HEK293 (cell line): Measurements from ENCODE around the gene LOX.

ENCODE experiments used
- CTCF ChIA-PET: fragments of 350-600 bp; formaldehyde crosslinking; extraction: SDS; loops from one replicate; lab custom pipeline; 2021; ENCODE audit warnings: antibody characterized with exemption; lab: Yijun Ruan, JAX
- POLR2A ChIA-PET: fragments of 300-600 bp; formaldehyde crosslinking; extraction: SDS; loops from one replicate; lab custom pipeline; 2020; ENCODE audit warnings: antibody characterized with exemption, inconsistent platforms; lab: Yijun Ruan, JAX
- H3K27ac ChIP-seq: fragments of 200-500 bp; sonication (Bioruptor generic); 2 replicates; pipeline ENCODE4 v1.5.1; 2014; ENCODE audit warnings: low read depth, low read length, control low read depth, inconsistent platforms; ENCODE audit errors: extremely low read depth
- H3K36me3 ChIP-seq, 2 experiments: fragments of 200-500 bp in 1 of 2; sonication (Bioruptor generic) in 1 of 2; 1 replicate in 1 of 2; 2 replicates in 1 of 2; pipeline ENCODE4 v1.5.1; 2014 to 2017; ENCODE audit warnings: inconsistent platforms in 2 of 2, low read length in 2 of 2; ENCODE audit not compliant: control insufficient read depth in 2 of 2, insufficient read depth in 1 of 2
- H3K4me1 ChIP-seq: fragments of 200-500 bp; sonication (Bioruptor generic); 2 replicates; pipeline ENCODE4 v1.5.1; 2014; ENCODE audit warnings: mild to moderate bottlenecking, low read length, inconsistent platforms; ENCODE audit not compliant: control insufficient read depth, insufficient read depth
- H3K4me3 ChIP-seq: 2 replicates; pipeline ENCODE4 v1.5.1; 2011; ENCODE audit warnings: low read depth, mild to moderate bottlenecking, control low read depth, low read length, moderate library complexity
- H3K9me3 ChIP-seq: fragments of 200-500 bp; sonication (Bioruptor generic); 2 replicates; pipeline ENCODE4 v1.5.1; 2014; ENCODE audit warnings: low read depth, low read length, inconsistent platforms; ENCODE audit not compliant: control insufficient read depth, insufficient read depth
- BCL11A ChIP-seq: fragments of 450-650 bp; formaldehyde crosslinking; IDR thresholded peaks from 2 replicates; pipeline ENCODE4 v1.5.1; 2016; ENCODE audit warnings: low read depth, missing biosample characterization, missing genetic modification characterization
- GLIS2 ChIP-seq: fragments of 450-650 bp; formaldehyde crosslinking; IDR thresholded peaks from 2 replicates; pipeline ENCODE4 v1.5.1; 2016; ENCODE audit warnings: missing biosample characterization, missing genetic modification characterization
- KLF16 ChIP-seq: fragments of 450-650 bp; formaldehyde crosslinking; IDR thresholded peaks from 2 replicates; pipeline ENCODE4 v1.5.1; 2017; ENCODE audit warnings: missing biosample characterization, missing genetic modification characterization
- PRDM1 ChIP-seq: fragments of 450-650 bp; formaldehyde crosslinking; IDR thresholded peaks from 2 replicates; pipeline ENCODE4; 2016; ENCODE audit warnings: missing biosample characterization, missing genetic modification characterization
- RBAK ChIP-seq: fragments of 450-650 bp; formaldehyde crosslinking; IDR thresholded peaks from 2 replicates; pipeline ENCODE4 v1.5.1; 2016; ENCODE audit warnings: missing biosample characterization, missing genetic modification characterization
- SETDB1 ChIP-seq: IDR thresholded peaks from one replicate; pipeline ENCODE4 v1.6.1; 2017; ENCODE audit warnings: mild to moderate bottlenecking, low read length, moderate library complexity, mixed read lengths; ENCODE audit not compliant: insufficient read length
- ZBTB17 ChIP-seq: fragments of 450-650 bp; formaldehyde crosslinking; IDR thresholded peaks from 2 replicates; pipeline ENCODE4 v1.5.1; 2016; ENCODE audit warnings: missing biosample characterization, missing genetic modification characterization
- ZNF10 ChIP-seq: fragments of 450-650 bp; formaldehyde crosslinking; IDR thresholded peaks from 2 replicates; pipeline ENCODE4 v1.5.1; 2017; ENCODE audit warnings: missing biosample characterization, missing genetic modification characterization
- ZNF133 ChIP-seq: fragments of 450-650 bp; formaldehyde crosslinking; IDR thresholded peaks from 2 replicates; pipeline ENCODE4 v1.5.1; 2016; ENCODE audit warnings: missing biosample characterization, missing genetic modification characterization
- ZNF302 ChIP-seq: fragments of 450-650 bp; formaldehyde crosslinking; IDR thresholded peaks from 2 replicates; pipeline ENCODE4 v1.5.1; 2016; ENCODE audit warnings: missing biosample characterization, missing genetic modification characterization, low read depth
- ZNF37A ChIP-seq: fragments of 450-650 bp; IDR thresholded peaks from 2 replicates; pipeline ENCODE4 v1.5.1; 2018; ENCODE audit warnings: missing biosample characterization, missing genetic modification characterization
- ZNF394 ChIP-seq: fragments of 450-650 bp; formaldehyde crosslinking; IDR thresholded peaks from 2 replicates; pipeline ENCODE4 v1.5.1; 2016; ENCODE audit warnings: missing biosample characterization, missing genetic modification characterization, mild to moderate bottlenecking, moderate library complexity, borderline replicate concordance
- ZNF549 ChIP-seq: fragments of 450-650 bp; IDR thresholded peaks from 2 replicates; pipeline ENCODE4 v1.5.1; 2018; ENCODE audit warnings: missing biosample characterization, missing genetic modification characterization, mild to moderate bottlenecking, inconsistent platforms, moderate library complexity
- ZNF629 ChIP-seq: fragments of 450-650 bp; formaldehyde crosslinking; IDR thresholded peaks from 2 replicates; pipeline ENCODE4 v1.5.1; 2017; ENCODE audit warnings: missing biosample characterization, missing genetic modification characterization
- ZNF670 ChIP-seq: fragments of 450-650 bp; formaldehyde crosslinking; IDR thresholded peaks from 2 replicates; pipeline ENCODE4 v1.5.1; 2016; ENCODE audit warnings: missing biosample characterization, missing genetic modification characterization, low read depth
- ZNF707 ChIP-seq: fragments of 450-650 bp; formaldehyde crosslinking; IDR thresholded peaks from 2 replicates; pipeline ENCODE4 v1.5.1; 2016; ENCODE audit warnings: missing biosample characterization, missing genetic modification characterization
- ZNF785 ChIP-seq: fragments of 450-650 bp; formaldehyde crosslinking; IDR thresholded peaks from 2 replicates; pipeline ENCODE4 v1.5.1; 2016; ENCODE audit warnings: missing biosample characterization, missing genetic modification characterization
- ZNF791 ChIP-seq: fragments of 450-650 bp; formaldehyde crosslinking; IDR thresholded peaks from 2 replicates; pipeline ENCODE4 v1.5.1; 2016; ENCODE audit warnings: missing biosample characterization, missing genetic modification characterization
- TF ChIP-seq, protein P1 (sequence below): IDR thresholded peaks from 2 replicates; pipeline ENCODE4 v1.6.1; 2011; ENCODE audit warnings: mild to moderate bottlenecking, low read depth, low read length, borderline replicate concordance
- TF ChIP-seq, protein P2 (sequence below): fragments of 450-650 bp; formaldehyde crosslinking; IDR thresholded peaks from 2 replicates; pipeline ENCODE4 v1.5.1; 2017; ENCODE audit warnings: missing biosample characterization, missing genetic modification characterization
- TF ChIP-seq, protein P3 (sequence below): fragments of 450-650 bp; formaldehyde crosslinking; IDR thresholded peaks from 2 replicates; pipeline ENCODE4 v1.5.1; 2016; ENCODE audit warnings: missing biosample characterization, missing genetic modification characterization
- TF ChIP-seq, protein P4 (sequence below): fragments of 450-650 bp; formaldehyde crosslinking; IDR thresholded peaks from 2 replicates; pipeline ENCODE4 v1.5.1; 2017; ENCODE audit warnings: missing biosample characterization, mild to moderate bottlenecking, missing genetic modification characterization, moderate library complexity

The LOX gene

GRCh38 chr5:122022966-122023365 is 55.1 kb downstream of the LOX start (continued):
- no peak for TF ChIP-seq ZNF670 (tag by site-specific recombination)
- TF ChIP-seq ZNF629 (tag by site-specific recombination), result no peak
- no peak for TF ChIP-seq ZNF707 (tag by site-specific recombination)
- TF ChIP-seq ZNF133 (tag by site-specific recombination), result no peak

DNA sequence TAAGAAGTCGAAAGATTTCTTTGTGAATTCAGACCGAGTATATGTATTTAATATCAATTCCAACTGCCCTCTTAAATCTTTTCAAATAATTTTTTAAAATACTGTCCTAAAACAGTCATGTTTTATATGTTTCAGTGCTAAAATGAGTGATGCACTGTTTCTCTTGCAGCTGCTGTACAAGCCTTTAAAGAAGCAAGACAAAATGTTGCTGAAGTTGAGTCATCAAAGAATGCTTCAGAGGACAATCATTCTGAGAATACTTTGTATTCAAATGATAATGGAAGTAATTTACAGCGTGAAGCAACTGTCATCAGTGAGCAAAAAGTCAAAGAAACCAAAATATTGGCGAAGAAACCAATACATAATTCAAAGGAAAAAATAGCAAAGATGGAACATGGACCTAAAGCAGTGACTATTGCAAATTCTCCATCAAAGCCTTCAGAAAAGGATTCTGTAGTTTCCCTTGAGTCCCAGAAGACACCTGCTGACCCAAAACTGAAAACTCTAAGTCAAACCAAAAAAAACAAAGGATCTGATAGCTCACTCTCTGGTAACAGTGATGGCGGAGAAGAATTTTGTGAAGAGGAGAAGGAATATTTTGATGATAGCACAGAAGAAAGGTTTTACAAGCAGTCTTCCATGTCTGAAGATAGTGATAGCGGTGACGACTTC is 58.0 kb downstream of the LOX start:
- Histone ChIP-seq H3K27ac (no peak overlapping the region), H3K9me3 (no peaks in the 10 kb centered on the region), H3K4me3 (no peak overlapping the region), H3K4me1 (no peaks in the 10 kb centered on the region), H3K36me3 (peaks cover 0 to 24% of the 10 kb centered on the region in 2 experiments; a peak in 1 of 3 replicates)
- POLR2A ChIA-PET, result no interaction called here
- CTCF ChIA-PET, result no interaction called here
- TF ChIP-seq ZNF302 (no peak), ZNF37A (tag by site-specific recombination) (no peak), PRDM1 (tag by site-specific recombination) (no peak), RBAK (tag by site-specific recombination) (no peak), SETDB1 (no peak), ZNF394 (tag by site-specific recombination) (no peak), ZNF791 (tag by site-specific recombination) (no peak), GLIS2 (tag by site-specific recombination) (no peak), ZBTB17 (tag by site-specific recombination) (no peak), BCL11A (tag by site-specific recombination) (no peak), KLF16 (tag by site-specific recombination) (no peak), ZNF549 (tag by site-specific recombination) (no peak), ZNF785 (tag by site-specific recombination) (no peak), ZNF10 (tag by site-specific recombination) (no peak)
- TF ChIP-seq, protein P1, sequence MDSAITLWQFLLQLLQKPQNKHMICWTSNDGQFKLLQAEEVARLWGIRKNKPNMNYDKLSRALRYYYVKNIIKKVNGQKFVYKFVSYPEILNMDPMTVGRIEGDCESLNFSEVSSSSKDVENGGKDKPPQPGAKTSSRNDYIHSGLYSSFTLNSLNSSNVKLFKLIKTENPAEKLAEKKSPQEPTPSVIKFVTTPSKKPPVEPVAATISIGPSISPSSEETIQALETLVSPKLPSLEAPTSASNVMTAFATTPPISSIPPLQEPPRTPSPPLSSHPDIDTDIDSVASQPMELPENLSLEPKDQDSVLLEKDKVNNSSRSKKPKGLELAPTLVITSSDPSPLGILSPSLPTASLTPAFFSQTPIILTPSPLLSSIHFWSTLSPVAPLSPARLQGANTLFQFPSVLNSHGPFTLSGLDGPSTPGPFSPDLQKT, result no peak
- TF ChIP-seq, protein P2, sequence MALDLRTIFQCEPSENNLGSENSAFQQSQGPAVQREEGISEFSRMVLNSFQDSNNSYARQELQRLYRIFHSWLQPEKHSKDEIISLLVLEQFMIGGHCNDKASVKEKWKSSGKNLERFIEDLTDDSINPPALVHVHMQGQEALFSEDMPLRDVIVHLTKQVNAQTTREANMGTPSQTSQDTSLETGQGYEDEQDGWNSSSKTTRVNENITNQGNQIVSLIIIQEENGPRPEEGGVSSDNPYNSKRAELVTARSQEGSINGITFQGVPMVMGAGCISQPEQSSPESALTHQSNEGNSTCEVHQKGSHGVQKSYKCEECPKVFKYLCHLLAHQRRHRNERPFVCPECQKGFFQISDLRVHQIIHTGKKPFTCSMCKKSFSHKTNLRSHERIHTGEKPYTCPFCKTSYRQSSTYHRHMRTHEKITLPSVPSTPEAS (tag by site-specific recombination), result no peak
- TF ChIP-seq, protein P3, sequence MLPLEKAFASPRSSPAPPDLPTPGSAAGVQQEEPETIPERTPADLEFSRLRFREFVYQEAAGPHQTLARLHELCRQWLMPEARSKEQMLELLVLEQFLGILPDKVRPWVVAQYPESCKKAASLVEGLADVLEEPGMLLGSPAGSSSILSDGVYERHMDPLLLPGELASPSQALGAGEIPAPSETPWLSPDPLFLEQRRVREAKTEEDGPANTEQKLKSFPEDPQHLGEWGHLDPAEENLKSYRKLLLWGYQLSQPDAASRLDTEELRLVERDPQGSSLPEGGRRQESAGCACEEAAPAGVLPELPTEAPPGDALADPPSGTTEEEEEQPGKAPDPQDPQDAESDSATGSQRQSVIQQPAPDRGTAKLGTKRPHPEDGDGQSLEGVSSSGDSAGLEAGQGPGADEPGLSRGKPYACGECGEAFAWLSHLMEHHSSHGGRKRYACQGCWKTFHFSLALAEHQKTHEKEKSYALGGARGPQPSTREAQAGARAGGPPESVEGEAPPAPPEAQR (tag by site-specific recombination), result no peak
- TF ChIP-seq, protein P4, sequence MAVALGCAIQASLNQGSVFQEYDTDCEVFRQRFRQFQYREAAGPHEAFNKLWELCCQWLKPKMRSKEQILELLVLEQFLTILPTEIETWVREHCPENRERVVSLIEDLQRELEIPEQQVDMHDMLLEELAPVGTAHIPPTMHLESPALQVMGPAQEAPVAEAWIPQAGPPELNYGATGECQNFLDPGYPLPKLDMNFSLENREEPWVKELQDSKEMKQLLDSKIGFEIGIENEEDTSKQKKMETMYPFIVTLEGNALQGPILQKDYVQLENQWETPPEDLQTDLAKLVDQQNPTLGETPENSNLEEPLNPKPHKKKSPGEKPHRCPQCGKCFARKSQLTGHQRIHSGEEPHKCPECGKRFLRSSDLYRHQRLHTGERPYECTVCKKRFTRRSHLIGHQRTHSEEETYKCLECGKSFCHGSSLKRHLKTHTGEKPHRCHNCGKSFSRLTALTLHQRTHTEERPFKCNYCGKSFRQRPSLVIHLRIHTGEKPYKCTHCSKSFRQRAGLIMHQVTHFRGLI, result no peak
